ENCODE measurements around the gene CHD8. TPM values are rescaled to one million over a fixed set of nuclear protein-coding genes. Genes with fewer than 3 reads are reported as not detected.

Gene CHD8
- total and polyA plus RNA-seq, 10 of the 15 experiments (the other 5 are each of a cell fraction or from before 2014, with no cell fraction given): 20.2 to 79.5 (median 35.5) TPM

DNA sequence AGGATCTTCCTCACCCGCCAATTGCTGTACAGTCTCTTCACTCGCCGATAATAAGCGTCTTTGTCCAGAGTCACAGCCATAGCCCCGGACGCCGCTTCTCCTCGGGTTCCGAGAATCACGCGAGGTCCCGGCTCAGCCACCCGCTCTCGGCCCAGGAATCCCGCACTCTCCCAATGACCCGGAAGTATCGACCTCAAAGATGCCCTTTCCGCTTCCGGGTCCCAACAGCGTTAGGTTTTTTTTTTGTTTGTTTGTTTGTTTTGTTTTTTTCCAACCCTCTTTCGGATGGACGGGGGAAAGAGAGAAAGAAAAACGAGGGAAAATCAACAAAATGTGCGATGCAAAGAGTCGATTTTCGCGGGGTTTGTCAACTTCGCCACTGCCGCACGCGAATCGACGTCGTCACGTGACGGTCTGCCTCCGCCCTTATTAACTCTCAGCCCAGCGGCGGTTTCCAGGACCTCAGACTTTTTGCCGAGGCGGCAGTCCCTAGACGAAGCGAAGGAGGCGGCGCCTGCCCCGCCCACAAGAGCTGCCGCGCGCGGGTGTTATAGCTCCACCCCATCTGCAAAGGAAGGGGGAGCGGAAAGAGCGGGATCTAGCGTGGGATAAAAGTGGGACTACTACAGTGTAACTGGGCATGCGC is 72.0 kb downstream of the CHD8 start, which contains the start of gene SUPT16H (continued):
- TF ChIP-seq BACH1 (IDR thresholded peaks at IDR 0.05; ENCODE audit: borderline replicate concordance) (peak; percentile 62; the same call in 1 of the 2 replicates), RBBP5 (conservative IDR thresholded peaks at IDR 0.05) (no peak), MYB (IDR thresholded peaks at IDR 0.05; ENCODE audit: borderline replicate concordance, low read depth, low read length) (no peak; the same call in 1 of the 2 replicates), CHD1 (IDR thresholded peaks at IDR 0.05; ENCODE audit: low read depth, low read length) (peak; percentile 88), SPI1 (IDR thresholded peaks at IDR 0.05; ENCODE audit: borderline replicate concordance, insufficient read depth, low read depth, low read length) (no peak), BHLHE40 (IDR thresholded peaks at IDR 0.05; ENCODE audit: borderline replicate concordance in 1 of 2, low read depth in 2 of 2, low read length in 1 of 2) (peak; percentile 96 to 97), BCL11A (IDR thresholded peaks at IDR 0.05; ENCODE audit: low read depth, low read length) (0 out of 2 replicates have a peak, but pooled peaks have one; percentile 2), JUNB (IDR thresholded peaks at IDR 0.05) (no peak), KAT2A (conservative IDR thresholded peaks at IDR 0.05; ENCODE audit: control insufficient read depth, low read depth, low read length) (no peak), FOXM1 (IDR thresholded peaks at IDR 0.05; ENCODE audit: low read depth, low read length) (no peak; the same call in 1 of the 2 replicates), SUPT20H (IDR thresholded peaks at IDR 0.05; ENCODE audit: borderline replicate concordance, control insufficient read depth, low read depth, low read length) (no peak), CBX3 (IDR thresholded peaks at IDR 0.05; ENCODE audit: borderline replicate concordance, low read depth) (no peak), ATF2 (IDR thresholded peaks at IDR 0.05; ENCODE audit: low read length) (no peak), ZNF592 (IDR thresholded peaks at IDR 0.05) (no peak), NRF1 (conservative IDR thresholded peaks at IDR 0.05; ENCODE audit: low read depth, low read length) (no peak), MEF2A (IDR thresholded peaks at IDR 0.05; ENCODE audit: insufficient read depth, low read depth, low read length) (0 out of 2 replicates have a peak, but pooled peaks have one; percentile 9), BMI1 (IDR thresholded peaks at IDR 0.05; ENCODE audit: borderline replicate concordance) (no peak), EED (IDR thresholded peaks at IDR 0.05; ENCODE audit: low read depth) (no peak; the same call in 1 of the 2 replicates), SMAD5 (IDR thresholded peaks at IDR 0.05; ENCODE audit: low read depth) (peak; percentile 48; the same call in 1 of the 2 replicates), SP1 (IDR thresholded peaks at IDR 0.05; ENCODE audit: low read depth, low read length) (no peak), LARP7 (IDR thresholded peaks at IDR 0.05) (no peak; the same call in 1 of the 2 replicates), NR2C1 (IDR thresholded peaks at IDR 0.05) (peak; percentile 98)
- TF ChIP-seq, protein P1, sequence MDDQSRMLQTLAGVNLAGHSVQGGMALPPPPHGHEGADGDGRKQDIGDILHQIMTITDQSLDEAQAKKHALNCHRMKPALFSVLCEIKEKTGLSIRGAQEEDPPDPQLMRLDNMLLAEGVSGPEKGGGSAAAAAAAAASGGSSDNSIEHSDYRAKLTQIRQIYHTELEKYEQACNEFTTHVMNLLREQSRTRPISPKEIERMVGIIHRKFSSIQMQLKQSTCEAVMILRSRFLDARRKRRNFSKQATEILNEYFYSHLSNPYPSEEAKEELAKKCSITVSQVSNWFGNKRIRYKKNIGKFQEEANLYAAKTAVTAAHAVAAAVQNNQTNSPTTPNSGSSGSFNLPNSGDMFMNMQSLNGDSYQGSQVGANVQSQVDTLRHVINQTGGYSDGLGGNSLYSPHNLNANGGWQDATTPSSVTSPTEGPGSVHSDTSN (IDR thresholded peaks at IDR 0.05; ENCODE audit: insufficient replicate concordance, low read depth, low read length): no peak

All from GM12878 (cell line).